ENCODE results near the gene ENAH.
A peak's percentile ranks its signal among the peaks of the same experiment; 100 is the strongest.

The ENAH gene

DNA sequence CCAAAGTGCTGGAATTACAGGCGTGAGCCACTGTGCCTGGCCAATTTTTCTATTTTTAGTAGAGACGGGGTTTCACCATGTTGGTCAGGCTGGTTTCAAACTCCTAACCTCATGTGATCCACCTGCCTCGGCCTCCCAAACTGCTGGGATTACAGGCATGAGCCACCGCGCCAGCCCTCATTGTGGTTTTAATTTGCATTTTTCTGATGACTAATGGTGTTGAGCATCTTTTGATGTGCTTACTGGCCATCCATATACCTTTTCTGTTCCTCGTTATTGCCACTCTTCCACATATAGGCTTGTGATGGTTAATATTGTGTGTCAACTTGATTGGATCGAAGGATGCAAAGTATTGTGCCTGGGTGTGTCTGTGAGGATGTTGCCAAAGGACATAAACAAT lies 17.4 kb upstream of the ENAH start:
- Histone ChIP-seq H3K27me3 (ENCODE audit: insufficient read depth, low read depth) (no peaks in the 10 kb centered on the region), H3K4me3 (IDR thresholded peaks at IDR 0.05; ENCODE audit: insufficient read depth, low read depth, low read length) (no peak overlapping the region), H2AFZ (ENCODE audit: low read depth) (peak overlapping the region; percentile 5; the same call in 1 of the 2 replicates), H3K79me2 (ENCODE audit: insufficient read depth, low read depth) (no peaks in the 10 kb centered on the region), H3K4me2 (peak overlapping the region; percentile 31; the same call in 1 of the 2 replicates), H3K36me3 (ENCODE audit: insufficient read depth) (no peaks in the 10 kb centered on the region), H3K27ac (no peak overlapping the region), H3K4me1 (ENCODE audit: low read depth, poor library complexity, severe bottlenecking) (peaks cover 24% of the 10 kb centered on the region), H3K9ac (no peak overlapping the region), H4K20me1 (ENCODE audit: insufficient read depth) (no peaks in the 10 kb centered on the region)
- no peak for TF ChIP-seq CTCF (conservative IDR thresholded peaks at IDR 0.05; ENCODE audit: low read depth, low read length)

DNA sequence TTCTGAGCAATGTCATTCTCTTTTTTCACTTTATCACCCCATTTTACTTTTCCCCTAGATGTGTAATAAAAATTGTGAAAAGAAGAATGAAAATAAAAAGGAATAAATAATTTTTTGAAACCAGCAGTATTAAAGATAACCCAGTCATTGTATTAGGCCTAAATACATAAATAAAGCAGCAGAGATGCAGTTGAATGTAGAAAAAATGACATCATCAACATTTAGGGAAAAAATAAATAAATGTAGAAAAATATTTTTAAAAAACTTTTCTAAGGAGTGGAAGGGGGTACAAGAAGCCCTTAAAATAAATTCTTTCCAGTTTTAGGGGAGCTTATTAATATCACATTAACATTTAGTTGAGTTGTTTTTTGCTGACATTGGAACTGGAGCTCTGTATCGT lies 15.3 kb upstream of the ENAH start:
- Histone ChIP-seq H3K9ac (no peak overlapping the region), H3K27me3 (ENCODE audit: insufficient read depth, low read depth) (no peaks in the 10 kb centered on the region), H3K4me3 (IDR thresholded peaks at IDR 0.05; ENCODE audit: insufficient read depth, low read depth, low read length) (no peak overlapping the region), H4K20me1 (ENCODE audit: insufficient read depth) (no peaks in the 10 kb centered on the region), H3K27ac (no peak overlapping the region), H3K4me1 (ENCODE audit: low read depth, poor library complexity, severe bottlenecking) (peaks cover 22% of the 10 kb centered on the region), H3K79me2 (ENCODE audit: insufficient read depth, low read depth) (no peaks in the 10 kb centered on the region), H3K36me3 (ENCODE audit: insufficient read depth) (no peaks in the 10 kb centered on the region), H2AFZ (ENCODE audit: low read depth) (no peak overlapping the region), H3K4me2 (no peak overlapping the region)
- TF ChIP-seq CTCF (conservative IDR thresholded peaks at IDR 0.05; ENCODE audit: low read depth, low read length): no peak

DNA sequence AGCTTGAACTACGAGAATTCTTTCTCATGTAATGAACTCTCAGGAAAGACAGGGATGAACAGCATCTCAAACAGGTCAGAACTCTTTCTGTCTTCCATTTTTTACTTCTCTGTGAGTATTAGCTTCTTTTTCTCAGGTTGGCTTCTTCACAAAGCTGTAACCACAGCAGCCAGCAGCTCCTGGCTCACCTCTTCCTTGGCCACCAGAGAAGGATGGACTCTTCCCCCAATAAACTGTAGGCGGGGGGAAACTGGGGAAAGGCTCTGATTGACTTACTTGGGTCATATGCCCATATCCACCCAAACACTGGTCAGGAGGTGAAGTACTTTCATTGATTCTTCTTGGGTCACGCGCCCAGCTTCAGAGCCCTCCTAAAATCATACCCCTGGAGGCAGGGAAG lies 14.4 kb upstream of the ENAH start:
- H2AFZ ChIP-seq (ENCODE audit: low read depth): no peak overlapping the region
- H3K4me2 ChIP-seq: no peak overlapping the region
- no peaks in the 10 kb centered on the region for H4K20me1 ChIP-seq (ENCODE audit: insufficient read depth)
- H3K9ac ChIP-seq: no peak overlapping the region
- no peak overlapping the region for H3K4me3 ChIP-seq (IDR thresholded peaks at IDR 0.05; ENCODE audit: insufficient read depth, low read depth, low read length)
- no peaks in the 10 kb centered on the region for H3K79me2 ChIP-seq (ENCODE audit: insufficient read depth, low read depth)
- no peaks in the 10 kb centered on the region for H3K36me3 ChIP-seq (ENCODE audit: insufficient read depth)
- H3K27me3 ChIP-seq (ENCODE audit: insufficient read depth, low read depth): no peaks in the 10 kb centered on the region
- H3K4me1 ChIP-seq (ENCODE audit: low read depth, poor library complexity, severe bottlenecking): peaks cover 22% of the 10 kb centered on the region
- no peak overlapping the region for H3K27ac ChIP-seq
- no peak for TF ChIP-seq CTCF (conservative IDR thresholded peaks at IDR 0.05; ENCODE audit: low read depth, low read length)

DNA sequence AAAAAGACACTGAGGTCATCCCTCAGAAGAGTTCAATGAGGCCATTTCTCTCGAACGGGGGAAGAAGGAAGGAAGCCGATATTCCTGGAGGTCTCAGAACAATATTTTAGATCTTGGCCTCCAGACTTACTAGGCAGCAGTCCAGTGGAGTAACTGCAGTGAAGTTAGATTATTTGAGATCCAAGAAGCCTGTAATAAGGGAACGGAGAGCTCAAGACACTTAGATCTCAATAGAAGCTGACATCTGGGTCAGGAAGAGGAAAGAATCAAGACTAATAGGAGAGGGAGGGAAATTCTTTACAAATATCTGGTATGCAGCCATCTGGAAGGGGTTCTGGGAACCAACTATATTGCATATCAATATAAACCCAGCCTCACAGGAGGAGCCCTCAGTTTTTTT lies 13.6 kb upstream of the ENAH start:
- Histone ChIP-seq H3K79me2 (ENCODE audit: insufficient read depth, low read depth) (no peaks in the 10 kb centered on the region), H3K27ac (no peak overlapping the region), H2AFZ (ENCODE audit: low read depth) (no peak overlapping the region), H3K36me3 (ENCODE audit: insufficient read depth) (no peaks in the 10 kb centered on the region), H3K4me3 (IDR thresholded peaks at IDR 0.05; ENCODE audit: insufficient read depth, low read depth, low read length) (no peak overlapping the region), H4K20me1 (ENCODE audit: insufficient read depth) (no peaks in the 10 kb centered on the region), H3K4me1 (ENCODE audit: low read depth, poor library complexity, severe bottlenecking) (peaks cover 21% of the 10 kb centered on the region), H3K9ac (no peak overlapping the region), H3K27me3 (ENCODE audit: insufficient read depth, low read depth) (no peaks in the 10 kb centered on the region), H3K4me2 (no peak overlapping the region)
- TF ChIP-seq CTCF (conservative IDR thresholded peaks at IDR 0.05; ENCODE audit: low read depth, low read length): no peak

Measured in KMS-11 (cell line).